IMR-90 (cell line): ENCODE data around the gene DOCK9. TPM values are rescaled to one million over a fixed set of nuclear protein-coding genes. Genes with fewer than 3 reads are reported as not detected.
A peak's percentile ranks its signal among the peaks of the same experiment; 100 is the strongest.

ENCODE experiments used
- ATAC-seq: fragments of 200-7000 bp; cut with Tn5 transposase; 2 replicates; pipeline ENCODE4 v1.9.1; 2020; ENCODE audit warnings: low read depth, mild to moderate bottlenecking, moderate library complexity
- BruUV-seq: library from RNA; stranded (reverse); fragments of 400-500 nt; replicated peaks from 2 replicates; lab custom pipeline; 2021; lab: Mats Ljungman, UMichigan
- CTCF ChIA-PET: fragments of 300-600 bp; formaldehyde crosslinking; extraction: SDS; loops from one replicate; lab custom pipeline; 2021; ENCODE audit warnings: antibody characterized with exemption; lab: Yijun Ruan, JAX
- POLR2A ChIA-PET: fragments of 300-600 bp; sonication (Branson Sonifier 250); formaldehyde crosslinking; loops from one replicate; lab custom pipeline; 2022; ENCODE audit warnings: antibody characterized with exemption; ENCODE audit not compliant: unreplicated experiment; lab: Charles Lee
- DNase-seq: peaks from one replicate; pipeline ENCODE4 v3.0.0; 2013
- H2AFZ ChIP-seq: replicated peaks from 2 replicates; pipeline ENCODE3; 2013; ENCODE audit warnings: low read length, mild to moderate bottlenecking; ENCODE audit not compliant: poor library complexity
- H2AK5ac ChIP-seq: 2 replicates; pipeline ENCODE4 v1.6.1; 2013; ENCODE audit warnings: low read depth, low read length, inconsistent platforms
- H2AK9ac ChIP-seq: replicated peaks from 2 replicates; pipeline ENCODE3; 2013; ENCODE audit warnings: mild to moderate bottlenecking, low read depth, low read length, moderate library complexity; ENCODE audit not compliant: poor library complexity
- H2BK120ac ChIP-seq: 2 replicates; pipeline ENCODE4 v1.6.1; 2013; ENCODE audit warnings: low read depth, low read length, inconsistent platforms
- H2BK15ac ChIP-seq: 3 replicates; pipeline ENCODE4 v1.6.1; 2013; ENCODE audit warnings: low read depth, low read length, inconsistent platforms
- H2BK20ac ChIP-seq: 2 replicates; pipeline ENCODE4 v1.6.1; 2013; ENCODE audit warnings: low read depth, mild to moderate bottlenecking, inconsistent platforms, low read length, moderate library complexity
- H2BK5ac ChIP-seq: 2 replicates; pipeline ENCODE4 v1.6.1; 2013; ENCODE audit warnings: mild to moderate bottlenecking, low read depth, low read length, inconsistent platforms; ENCODE audit not compliant: poor library complexity, severe bottlenecking
- H3K14ac ChIP-seq: replicated peaks from 2 replicates; pipeline ENCODE4 v1.6.1; 2013; ENCODE audit warnings: low read depth, low read length, inconsistent platforms
- H3K18ac ChIP-seq: 2 replicates; pipeline ENCODE4 v1.6.1; 2013; ENCODE audit warnings: low read depth, low read length, control low read depth
- H3K23ac ChIP-seq: 2 replicates; pipeline ENCODE4 v1.6.1; 2013; ENCODE audit warnings: low read depth, low read length, inconsistent platforms
- H3K27ac ChIP-seq: 2 replicates; pipeline ENCODE4 v1.5.1; 2013; ENCODE audit warnings: mild to moderate bottlenecking, control low read depth, low read length; ENCODE audit not compliant: insufficient read depth
- H3K27me3 ChIP-seq: 2 replicates; pipeline ENCODE4 v1.6.1; 2013; ENCODE audit warnings: low read length; ENCODE audit not compliant: control insufficient read depth, insufficient read depth
- H3K36me3 ChIP-seq: 2 replicates; pipeline ENCODE4 v1.6.1; 2013; ENCODE audit warnings: low read length, mixed read lengths; ENCODE audit not compliant: control insufficient read depth, insufficient read depth
- H3K4ac ChIP-seq: 2 replicates; pipeline ENCODE4 v1.6.1; 2013; ENCODE audit warnings: low read depth, low read length, inconsistent platforms
- H3K4me1 ChIP-seq: 2 replicates; pipeline ENCODE4 v1.6.1; 2013; ENCODE audit warnings: low read length, mixed read lengths; ENCODE audit not compliant: control insufficient read depth, insufficient read depth
- H3K4me2 ChIP-seq: 2 replicates; pipeline ENCODE4 v1.6.1; 2013; ENCODE audit warnings: low read depth, mild to moderate bottlenecking, control low read depth, low read length, moderate library complexity
- H3K4me3 ChIP-seq: 2 replicates; pipeline ENCODE4 v1.5.1; 2013; ENCODE audit warnings: low read depth, mild to moderate bottlenecking, control low read depth, low read length, moderate library complexity; ENCODE audit not compliant: insufficient read depth
- H3K56ac ChIP-seq: 2 replicates; pipeline ENCODE4 v1.6.1; 2013; ENCODE audit warnings: low read length, inconsistent platforms; ENCODE audit not compliant: insufficient read depth; ENCODE audit errors: extremely low read depth
- H3K79me1 ChIP-seq, 2 experiments: 2 replicates each; pipeline ENCODE4 v1.6.1; 2013; ENCODE audit warnings: low read length in 2 of 2, inconsistent platforms in 1 of 2, low read depth in 1 of 2
- H3K9ac ChIP-seq: 2 replicates; pipeline ENCODE4 v1.6.1; 2013; ENCODE audit warnings: low read depth, low read length, control low read depth
- H3K9me1 ChIP-seq: 2 replicates; pipeline ENCODE4 v1.6.1; 2013; ENCODE audit warnings: low read length, inconsistent platforms; ENCODE audit not compliant: insufficient read depth
- H3K9me3 ChIP-seq: 2 replicates; pipeline ENCODE4 v1.6.1; 2013; ENCODE audit warnings: low read length; ENCODE audit not compliant: control insufficient read depth, insufficient read depth
- H4K20me1 ChIP-seq: 2 replicates; pipeline ENCODE4 v1.6.1; 2013; ENCODE audit warnings: low read length, inconsistent platforms; ENCODE audit not compliant: insufficient read depth
- H4K5ac ChIP-seq: 2 replicates; pipeline ENCODE4 v1.6.1; 2013; ENCODE audit warnings: mild to moderate bottlenecking, low read depth, low read length, control low read depth
- H4K8ac ChIP-seq, 2 experiments: 2 replicates each; pipeline ENCODE4 v1.6.1; 2013; ENCODE audit warnings: low read depth in 2 of 2, low read length in 2 of 2, control low read depth in 1 of 2, inconsistent platforms in 1 of 2
- H4K91ac ChIP-seq: 2 replicates; pipeline ENCODE4 v1.6.1; 2013; ENCODE audit warnings: low read depth, low read length, inconsistent platforms; ENCODE audit not compliant: insufficient read depth
- CEBPB ChIP-seq: IDR thresholded peaks from 2 replicates; pipeline ENCODE4 v1.6.1; 2012; ENCODE audit warnings: low read depth, low read length, improper control_type of control experiment
- POLR2A ChIP-seq: IDR thresholded peaks from 2 replicates; pipeline ENCODE4 v1.6.1; 2012; ENCODE audit warnings: mild to moderate bottlenecking, low read depth, low read length
- WGBS, 2 experiments: methylation state at CpG; one replicate each; pipeline versions ENCODE4 v1.1.5 to v1.1.7; 2013; ENCODE audit warnings: missing lambda C conversion rate in 2 of 2; ENCODE audit not compliant: insufficient read length in 1 of 2; ENCODE audit errors: extremely low coverage in 2 of 2; 5-methylcytosine and 5-hydroxymethylcytosine counted together
- dilution Hi-C: fragments of 300-500 bp; cut with HindIII; formaldehyde crosslinking; loops from one replicate; pipeline ENCODE4 v1.14.3; 2018; ENCODE audit warnings: low sequenced_read_pairs; ENCODE audit not compliant: unreplicated experiment
- in situ Hi-C: fragments of 300-500 bp; cut with MboI; formaldehyde crosslinking; loops from 3 replicates; pipeline ENCODE4 v1.14.3; 2019; ENCODE audit warnings: low sequenced_read_pairs, inconsistent platforms, mixed read lengths
- intact Hi-C: fragments of 100-400 bp; cut with micrococcal nuclease; formaldehyde crosslinking; loops from 2 replicates; pipeline ENCODE4 v1.10.0; 2022
- polyA plus RNA-seq, 3 experiments: library from polyadenylated mRNA; depleted of rRNA; stranded (reverse); fragments of >200 nt; gene quantifications; 2 replicates each; pipeline ENCODE4 v1.2.3, GENCODE V29; 2012; ENCODE audit warnings: low replicate concordance in 1 of 3
- total RNA-seq: library from RNA; depleted of rRNA; stranded (reverse); fragments of >200 nt; gene quantifications from 2 replicates; pipeline ENCODE4 v1.2.3, GENCODE V29; 2012

DOCK9 gene
- total and polyA plus RNA-seq, 2 of the 4 experiments (the other 2 are of a cell fraction), result 4.8 to 7.2 TPM

- no CpG with 5 or more reads among the region's 3 CpGs for WGBS, 2 experiments
- peak; percentile 68 for DNase-seq
Measured at GRCh38 chr13:99018418-99019180, 40.7 kb upstream of the DOCK9 start.

More at GRCh38 chr13:99018418-99019180, 40.7 kb upstream of the DOCK9 start:
- no peak overlapping the region for H2AK9ac ChIP-seq
- peaks cover 5% of the 10 kb centered on the region; the same call in 1 of the 2 replicates for H3K27me3 ChIP-seq
- no peak overlapping the region for H2BK5ac ChIP-seq
- peaks cover 7% of the 10 kb centered on the region for H3K9me1 ChIP-seq
- no peak overlapping the region for H3K4me2 ChIP-seq
- no peaks in the 10 kb centered on the region for H4K20me1 ChIP-seq
- POLR2A ChIA-PET, result no interaction called here
- dilution Hi-C loops (no loop called here), in situ Hi-C loops (no loop called here), intact Hi-C loops (no loop called here)
- TF ChIP-seq CEBPB (peak; percentile 9; the same call in 1 of the 2 replicates), POLR2A (no peak)
- peak overlapping the region; percentile 62; the same call in 1 of the 2 replicates for H4K91ac ChIP-seq
- 0 out of 4 replicates have a peak overlapping the region, but pooled peaks of 1 of the 2 experiments have one; percentile 27 for H4K8ac ChIP-seq
- peaks cover 4% of the 10 kb centered on the region for H3K4me1 ChIP-seq
- no peak overlapping the region for H3K4me3 ChIP-seq
- no peak; the same call in 1 of the 2 replicates for ATAC-seq
- peak overlapping the region; percentile 85 for H2BK20ac ChIP-seq
- BruUV-seq, result no TSS peak
- peak overlapping the region; percentile 74; the same call in 1 of the 2 replicates for H3K4ac ChIP-seq
- H3K9ac ChIP-seq, result no peak overlapping the region
- H3K56ac ChIP-seq, result no peak overlapping the region
- no peak overlapping the region for H3K27ac ChIP-seq
- H2BK15ac ChIP-seq, result no peak overlapping the region
- H3K79me1 ChIP-seq, result peaks cover 0 to 14% of the 10 kb centered on the region in 2 experiments; a peak in 2 of 4 replicates
- H3K36me3 ChIP-seq, result no peaks in the 10 kb centered on the region
- CTCF ChIA-PET, result no interaction called here
- peak overlapping the region; percentile 56; the same call in 1 of the 2 replicates for H3K18ac ChIP-seq
- no peak overlapping the region for H4K5ac ChIP-seq
- H3K14ac ChIP-seq, result peak overlapping the region; percentile 83
- peak overlapping the region; percentile 24 for H3K23ac ChIP-seq
- H3K9me3 ChIP-seq, result peaks cover 2% of the 10 kb centered on the region; the same call in 1 of the 2 replicates
- peak overlapping the region; percentile 82 for H2BK120ac ChIP-seq
- H2AK5ac ChIP-seq, result no peak overlapping the region; the same call in 1 of the 2 replicates
- H2AFZ ChIP-seq, result no peak overlapping the region
